GM19025 (cell line): Measurements from ENCODE around the gene TNFRSF18.

ENCODE experiments used
- ATAC-seq: cut with Tn5 transposase; IDR thresholded peaks from one replicate; pipeline ENCODE4 v1.9.1; 2021; ENCODE audit warnings: mild to moderate bottlenecking, low read depth, moderate library complexity; ENCODE audit not compliant: unreplicated experiment

Gene TNFRSF18

GRCh38 chr1:1153874-1154273, 52.5 kb downstream of the TNFRSF18 start:
- no peak for ATAC-seq
